ENCODE results near the gene PANK1.
A peak's percentile ranks its signal among the peaks of the same experiment; 100 is the strongest.

The PANK1 gene

GRCh38 chr10:89653410-89653869, 8.4 kb upstream of the PANK1 start:
- H3K4me2 ChIP-seq (ENCODE audit: low read length), result peak overlapping the region; percentile 62
- peak overlapping the region; percentile 50 for H3K27ac ChIP-seq (ENCODE audit: low read depth, low read length)
- H3K4me1 ChIP-seq (ENCODE audit: control insufficient read depth, low read length), result peaks cover 53% of the 10 kb centered on the region
- peaks cover 5% of the 10 kb centered on the region; the same call in 1 of the 2 replicates for H3K36me3 ChIP-seq (ENCODE audit: control insufficient read depth, low read length)
- H3F3A ChIP-seq (ENCODE audit: control insufficient read depth, insufficient read depth), result 0 out of 2 replicates have a peak, but pooled peaks cover 2% of the 10 kb centered on the region
- TF ChIP-seq CTCF (IDR thresholded peaks at IDR 0.05; ENCODE audit: low read depth, low read length, poor library complexity, severe bottlenecking) (no peak), EZH2phosphoT487 (IDR thresholded peaks at IDR 0.05; ENCODE audit: borderline replicate concordance, low read length) (no peak)
- no peaks in the 10 kb centered on the region for H3K27me3 ChIP-seq (ENCODE audit: control insufficient read depth, low read length)
- H3K9me3 ChIP-seq (ENCODE audit: control insufficient read depth, insufficient read depth, low read length), result peaks cover 8% of the 10 kb centered on the region; the same call in 1 of the 2 replicates
- H3K4me3 ChIP-seq (ENCODE audit: low read length), result peak overlapping the region; percentile 45
- no peaks in the 10 kb centered on the region for H3K79me2 ChIP-seq (ENCODE audit: control insufficient read depth, low read length)
- H3K9me2 ChIP-seq (replicated peaks; ENCODE audit: control insufficient read depth, low read length), result no peaks in the 10 kb centered on the region
- H4K20me1 ChIP-seq (ENCODE audit: control insufficient read depth, insufficient read depth, low read depth, low read length), result no peaks in the 10 kb centered on the region

- Histone ChIP-seq H3K27me3 (ENCODE audit: control insufficient read depth, low read length) (no peaks in the 10 kb centered on the region), H3K9me3 (ENCODE audit: control insufficient read depth, insufficient read depth, low read length) (peaks cover 8% of the 10 kb centered on the region; the same call in 1 of the 2 replicates), H3F3A (ENCODE audit: control insufficient read depth, insufficient read depth) (0 out of 2 replicates have a peak, but pooled peaks cover 2% of the 10 kb centered on the region), H3K27ac (ENCODE audit: low read depth, low read length) (peak overlapping the region; percentile 50), H3K9me2 (replicated peaks; ENCODE audit: control insufficient read depth, low read length) (no peaks in the 10 kb centered on the region), H3K79me2 (ENCODE audit: control insufficient read depth, low read length) (no peaks in the 10 kb centered on the region), H3K36me3 (ENCODE audit: control insufficient read depth, low read length) (peaks cover 5% of the 10 kb centered on the region; the same call in 1 of the 2 replicates), H3K4me3 (ENCODE audit: low read length) (peak overlapping the region; percentile 45), H3K4me1 (ENCODE audit: control insufficient read depth, low read length) (peaks cover 53% of the 10 kb centered on the region), H3K4me2 (ENCODE audit: low read length) (peak overlapping the region; percentile 62), H4K20me1 (ENCODE audit: control insufficient read depth, insufficient read depth, low read depth, low read length) (no peaks in the 10 kb centered on the region)
- TF ChIP-seq CTCF (IDR thresholded peaks at IDR 0.05; ENCODE audit: low read depth, low read length, poor library complexity, severe bottlenecking), result no peak
- no peak for TF ChIP-seq EZH2phosphoT487 (IDR thresholded peaks at IDR 0.05; ENCODE audit: borderline replicate concordance, low read length)
Observed at GRCh38 chr10:89652806-89653370, 7.8 kb upstream of the PANK1 start.

- peaks cover 5% of the 10 kb centered on the region; the same call in 1 of the 2 replicates for H3K36me3 ChIP-seq (ENCODE audit: control insufficient read depth, low read length)
- H3K27me3 ChIP-seq (ENCODE audit: control insufficient read depth, low read length), result no peaks in the 10 kb centered on the region
- no peaks in the 10 kb centered on the region for H3K9me2 ChIP-seq (replicated peaks; ENCODE audit: control insufficient read depth, low read length)
- H4K20me1 ChIP-seq (ENCODE audit: control insufficient read depth, insufficient read depth, low read depth, low read length), result no peaks in the 10 kb centered on the region
- peaks cover 59% of the 10 kb centered on the region for H3K4me1 ChIP-seq (ENCODE audit: control insufficient read depth, low read length)
- TF ChIP-seq EZH2phosphoT487 (IDR thresholded peaks at IDR 0.05; ENCODE audit: borderline replicate concordance, low read length), result no peak
- no peak for TF ChIP-seq CTCF (IDR thresholded peaks at IDR 0.05; ENCODE audit: low read depth, low read length, poor library complexity, severe bottlenecking)
- H3K4me2 ChIP-seq (ENCODE audit: low read length), result peak overlapping the region; percentile 62
- H3K79me2 ChIP-seq (ENCODE audit: control insufficient read depth, low read length), result no peaks in the 10 kb centered on the region
- 0 out of 2 replicates have a peak, but pooled peaks cover 2% of the 10 kb centered on the region for H3F3A ChIP-seq (ENCODE audit: control insufficient read depth, insufficient read depth)
- H3K9me3 ChIP-seq (ENCODE audit: control insufficient read depth, insufficient read depth, low read length), result peaks cover 8% of the 10 kb centered on the region; the same call in 1 of the 2 replicates
- peak overlapping the region; percentile 50 for H3K27ac ChIP-seq (ENCODE audit: low read depth, low read length)
- H3K4me3 ChIP-seq (ENCODE audit: low read length), result peak overlapping the region; percentile 45
Observed at GRCh38 chr10:89651916-89652573, 7.0 kb upstream of the PANK1 start.

Data from DOHH2 (cell line).